Measurements from ENCODE around the gene PIM1. TPM values are rescaled to one million over a fixed set of nuclear protein-coding genes. Genes with fewer than 3 reads are reported as not detected.

Gene PIM1
- total and polyA plus RNA-seq, 9 of the 15 experiments (the other 6 are each of a cell fraction or from before 2014, with no cell fraction given), result 19.0 to 789 (median 212) TPM

GRCh38 chr6:37170273-37171200, 585 bp downstream of the PIM1 start (continued):
- TF ChIP-seq MLX (CRISPR knock-in tag; conservative IDR thresholded peaks at IDR 0.05) (no peak), ZNF184 (CRISPR knock-in tag; IDR thresholded peaks at IDR 0.05) (no peak), ZNF232 (CRISPR knock-in tag; IDR thresholded peaks at IDR 0.05) (no peak), ZNF263 (CRISPR knock-in tag; IDR thresholded peaks at IDR 0.05; ENCODE audit: borderline replicate concordance) (peak; percentile 82), ZNF174 (CRISPR knock-in tag; IDR thresholded peaks at IDR 0.05) (no peak), RBM14 (IDR thresholded peaks at IDR 0.05; ENCODE audit: borderline replicate concordance, insufficient read depth, low read depth, low read length) (peak; percentile 93; the same call in 1 of the 2 replicates), ZFP1 (CRISPR knock-in tag; IDR thresholded peaks at IDR 0.05) (no peak), ZBTB5 (IDR thresholded peaks at IDR 0.05) (no peak), BRCA1 (IDR thresholded peaks at IDR 0.05) (no peak), BRCA1 (CRISPR knock-in tag; IDR thresholded peaks at IDR 0.05) (no peak), SMARCE1 (IDR thresholded peaks at IDR 0.05) (no peak), PHB2 (IDR thresholded peaks at IDR 0.05; ENCODE audit: low read depth) (no peak)
- TF ChIP-seq, protein P1, sequence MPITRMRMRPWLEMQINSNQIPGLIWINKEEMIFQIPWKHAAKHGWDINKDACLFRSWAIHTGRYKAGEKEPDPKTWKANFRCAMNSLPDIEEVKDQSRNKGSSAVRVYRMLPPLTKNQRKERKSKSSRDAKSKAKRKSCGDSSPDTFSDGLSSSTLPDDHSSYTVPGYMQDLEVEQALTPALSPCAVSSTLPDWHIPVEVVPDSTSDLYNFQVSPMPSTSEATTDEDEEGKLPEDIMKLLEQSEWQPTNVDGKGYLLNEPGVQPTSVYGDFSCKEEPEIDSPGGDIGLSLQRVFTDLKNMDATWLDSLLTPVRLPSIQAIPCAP (CRISPR knock-in tag; IDR thresholded peaks at IDR 0.05; ENCODE audit: borderline replicate concordance), result no peak
- TF ChIP-seq, protein P2, sequence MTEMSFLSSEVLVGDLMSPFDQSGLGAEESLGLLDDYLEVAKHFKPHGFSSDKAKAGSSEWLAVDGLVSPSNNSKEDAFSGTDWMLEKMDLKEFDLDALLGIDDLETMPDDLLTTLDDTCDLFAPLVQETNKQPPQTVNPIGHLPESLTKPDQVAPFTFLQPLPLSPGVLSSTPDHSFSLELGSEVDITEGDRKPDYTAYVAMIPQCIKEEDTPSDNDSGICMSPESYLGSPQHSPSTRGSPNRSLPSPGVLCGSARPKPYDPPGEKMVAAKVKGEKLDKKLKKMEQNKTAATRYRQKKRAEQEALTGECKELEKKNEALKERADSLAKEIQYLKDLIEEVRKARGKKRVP (CRISPR knock-in tag; IDR thresholded peaks at IDR 0.05), result no peak
